Stimulated activated CD8-positive, alpha-beta memory T cell treated with anti-CD3 and anti-CD28 coated beads, Interleukin-2, amount 100 ng/mL, for 48 hours (primary cell): Measurements from ENCODE around the gene SNURF.
"Not testable (repeated sequence)": the region's sequence is repeated elsewhere in the genome, so short reads cannot be mapped to it uniquely, and the experiment has no call there.

ENCODE experiments used
- DNase-seq, 2 donors: peaks; one replicate each; pipeline ENCODE4 v3.0.0-alpha.2; 2020; ENCODE audit warnings: low read depth in 2 of 2

The SNURF gene

GRCh38 chr15:24971052-24971451 lies 16.3 kb downstream of the SNURF start:
- no peak for DNase-seq

- DNase-seq, result no peak
Observed at GRCh38 chr15:24971772-24972171, 17.0 kb downstream of the SNURF start.

GRCh38 chr15:24972707-24973106 lies 17.9 kb downstream of the SNURF start:
- not testable (repeated sequence) for DNase-seq

GRCh38 chr15:24976932-24977331 lies 22.1 kb downstream of the SNURF start:
- no peak for DNase-seq

- no peak for DNase-seq
Observed at GRCh38 chr15:24977686-24978085, 22.9 kb downstream of the SNURF start.

- no peak for DNase-seq
Observed at GRCh38 chr15:24985224-24985623, 30.4 kb downstream of the SNURF start.

GRCh38 chr15:24986653-24987052 lies 31.9 kb downstream of the SNURF start:
- no peak for DNase-seq
